B cell (primary cell): ENCODE results near the gene NOG. TPM values are rescaled to one million over a fixed set of nuclear protein-coding genes. Genes with fewer than 3 reads are reported as not detected.

ENCODE experiments used
- ATAC-seq: fragments of 200-7000 bp; cut with Tn5 transposase; one replicate; pipeline ENCODE4 v1.10.0; 2021; ENCODE audit warnings: low read depth, mild to moderate bottlenecking, moderate number of reproducible peaks, moderate library complexity
- CTCF ChIA-PET: fragments of 350-600 bp; sonication (Branson Sonifier 250); formaldehyde crosslinking; loops from one replicate; lab custom pipeline; 2021; ENCODE audit warnings: antibody characterized with exemption, inconsistent platforms; lab: Charles Lee
- POLR2A ChIA-PET: fragments of 350-600 bp; sonication (Branson Sonifier 250); formaldehyde crosslinking; loops from one replicate; lab custom pipeline; 2021; ENCODE audit warnings: antibody characterized with exemption; lab: Charles Lee
- DNase-seq: peaks from one replicate; pipeline ENCODE4 v3.0.0; 2013
- H2AFZ ChIP-seq: 2 replicates; pipeline ENCODE4 v1.6.1; 2012; ENCODE audit warnings: mild to moderate bottlenecking, low read depth, low read length; ENCODE audit not compliant: insufficient read depth, poor library complexity, severe bottlenecking
- H3K27ac ChIP-seq, 2 donors: 1 replicate in 1 of 2; 2 replicates in 1 of 2; pipeline ENCODE4 v1.5.1; 2012 to 2013; ENCODE audit warnings: low read length in 2 of 2, mild to moderate bottlenecking in 2 of 2, moderate library complexity in 1 of 2
- H3K27me3 ChIP-seq, 4 experiments: fragments of 200-600 bp in 1 of 4; sonication (generic) in 1 of 4; replicated peaks in 1 of 4; 1 replicate in 2 of 4; 2 replicates in 2 of 4; pipeline versions ENCODE4 v1.6.1 to v1.7.0; 2013 to 2016; ENCODE audit warnings: low read length in 3 of 4, mild to moderate bottlenecking in 2 of 4, mixed read lengths in 1 of 4, moderate library complexity in 1 of 4; ENCODE audit not compliant: insufficient read depth in 4 of 4, control insufficient read depth in 3 of 4; ENCODE audit errors: control extremely low read depth in 1 of 4
- H3K36me3 ChIP-seq, 2 experiments: replicated peaks in 1 of 2; 1 replicate in 1 of 2; 2 replicates in 1 of 2; pipeline versions ENCODE4 v1.6.1 to v1.7.1; 2013; ENCODE audit warnings: low read length in 1 of 2; ENCODE audit not compliant: insufficient read depth in 2 of 2, control insufficient read depth in 1 of 2; ENCODE audit errors: control extremely low read depth in 1 of 2, extremely low read depth in 1 of 2
- H3K4me1 ChIP-seq, 2 donors: fragments of 200-600 bp in 1 of 2; sonication (generic) in 1 of 2; 1 replicate in 1 of 2; 2 replicates in 1 of 2; pipeline versions ENCODE4 v1.5.1 to v1.6.1; 2013 to 2017; ENCODE audit warnings: low read length in 2 of 2; ENCODE audit not compliant: control insufficient read depth in 2 of 2, insufficient read depth in 2 of 2
- H3K4me2 ChIP-seq: replicated peaks from 2 replicates; pipeline ENCODE3; 2012; ENCODE audit warnings: mild to moderate bottlenecking, low read depth, low read length; ENCODE audit not compliant: poor library complexity, severe bottlenecking
- H3K4me3 ChIP-seq, 5 experiments: fragments of 200-600 bp in 1 of 5; sonication (generic) in 1 of 5; 1 replicate in 3 of 5; 2 replicates in 2 of 5; pipeline versions ENCODE4 v1.5.1 to v1.7.0; 2011 to 2016; ENCODE audit warnings: low read length in 4 of 5, mild to moderate bottlenecking in 4 of 5, low read depth in 2 of 5, control low read depth in 1 of 5, moderate library complexity in 1 of 5; ENCODE audit not compliant: insufficient read depth in 1 of 5; ENCODE audit errors: control extremely low read depth in 1 of 5, extremely low read depth in 1 of 5
- H3K79me2 ChIP-seq: fragments of 200-600 bp; sonication (generic); one replicate; pipeline ENCODE4 v1.6.0; 2016; ENCODE audit warnings: low read length; ENCODE audit not compliant: control insufficient read depth, insufficient read depth
- H3K9ac ChIP-seq: fragments of 200-600 bp; sonication (generic); 2 replicates; pipeline ENCODE4 v1.6.1; 2017; ENCODE audit warnings: mild to moderate bottlenecking, low read length, moderate library complexity
- H3K9me3 ChIP-seq, 3 donors: one replicate each; pipeline versions ENCODE4 v1.6.1 to v1.7.1; 2013; ENCODE audit warnings: low read length in 2 of 3; ENCODE audit not compliant: control insufficient read depth in 2 of 3, insufficient read depth in 1 of 3; ENCODE audit errors: control extremely low read depth in 1 of 3
- H4K20me1 ChIP-seq: 2 replicates; pipeline ENCODE4 v1.6.0; 2012; ENCODE audit warnings: mild to moderate bottlenecking, low read length; ENCODE audit not compliant: insufficient read depth, control insufficient read depth, poor library complexity, severe bottlenecking
- H3K27ac Mint-ChIP-seq: one replicate; pipeline ENCODE4 v1.8.0; 2021; ENCODE audit warnings: mixed read lengths
- H3K27me3 Mint-ChIP-seq: one replicate; pipeline ENCODE4 v1.8.0; 2021; ENCODE audit warnings: mixed read lengths
- H3K4me1 Mint-ChIP-seq: one replicate; pipeline ENCODE4 v1.8.0; 2021; ENCODE audit warnings: mixed read lengths
- H3K4me3 Mint-ChIP-seq: one replicate; pipeline ENCODE4 v1.8.0; 2021; ENCODE audit warnings: mixed read lengths
- H3K9me3 Mint-ChIP-seq: one replicate; pipeline ENCODE4 v1.8.0; 2022; ENCODE audit warnings: mixed read lengths; ENCODE audit not compliant: insufficient read depth
- EZH2 ChIP-seq: IDR thresholded peaks from 2 replicates; pipeline ENCODE4 v1.6.1; 2012; ENCODE audit warnings: borderline replicate concordance, low read depth, mild to moderate bottlenecking, moderate library complexity, low read length; ENCODE audit not compliant: insufficient read depth, poor library complexity, severe bottlenecking
- WGBS: methylation state at CpG from one replicate; pipeline ENCODE4 v1.1.5; 2013; ENCODE audit warnings: missing lambda C conversion rate; ENCODE audit not compliant: insufficient coverage; 5-methylcytosine and 5-hydroxymethylcytosine counted together
- intact Hi-C: fragments of 100-400 bp; cut with micrococcal nuclease; formaldehyde crosslinking; loops from one replicate; pipeline ENCODE4 v1.10.0; 2022
- polyA plus RNA-seq: library from polyadenylated mRNA; depleted of rRNA; stranded (reverse); fragments of >200 nt; gene quantifications from 2 replicates; pipeline ENCODE4 v1.2.3, GENCODE V29; 2012
- total RNA-seq, 2 donors: library from RNA; stranded (reverse); fragments of 120-200 nt in 1 of 2; gene quantifications; 1 replicate in 1 of 2; 2 replicates in 1 of 2; pipeline versions ENCODE4 v1.2.3 to v1.2.4, GENCODE V29; 2013 to 2022
- TF ChIP-seq, protein P1 (sequence below): fragments of 200-600 bp; IDR thresholded peaks from one replicate; pipeline ENCODE4 v1.8.0; 2022; ENCODE audit warnings: antibody characterized with exemption, mild to moderate bottlenecking

Gene NOG
- total and polyA plus RNA-seq, 2 donors (not counting 1 experiment from before 2014, with no cell fraction given) = not detected

GRCh38 chr17:56638591-56639051 lies 45.1 kb downstream of the NOG start:
- Mint-ChIP-seq H3K9me3 (no peaks in the 10 kb centered on the region), H3K4me1 (no peaks in the 10 kb centered on the region), H3K27me3 (peaks cover 7% of the 10 kb centered on the region), H3K27ac (no peak overlapping the region), H3K4me3 (no peak overlapping the region)
- intact Hi-C loops = no loop called here
- no peaks in the 10 kb centered on the region for H3K9me3 ChIP-seq
- H3K79me2 ChIP-seq = no peaks in the 10 kb centered on the region
- TF ChIP-seq EZH2 = no peak
- TF ChIP-seq, protein P1, sequence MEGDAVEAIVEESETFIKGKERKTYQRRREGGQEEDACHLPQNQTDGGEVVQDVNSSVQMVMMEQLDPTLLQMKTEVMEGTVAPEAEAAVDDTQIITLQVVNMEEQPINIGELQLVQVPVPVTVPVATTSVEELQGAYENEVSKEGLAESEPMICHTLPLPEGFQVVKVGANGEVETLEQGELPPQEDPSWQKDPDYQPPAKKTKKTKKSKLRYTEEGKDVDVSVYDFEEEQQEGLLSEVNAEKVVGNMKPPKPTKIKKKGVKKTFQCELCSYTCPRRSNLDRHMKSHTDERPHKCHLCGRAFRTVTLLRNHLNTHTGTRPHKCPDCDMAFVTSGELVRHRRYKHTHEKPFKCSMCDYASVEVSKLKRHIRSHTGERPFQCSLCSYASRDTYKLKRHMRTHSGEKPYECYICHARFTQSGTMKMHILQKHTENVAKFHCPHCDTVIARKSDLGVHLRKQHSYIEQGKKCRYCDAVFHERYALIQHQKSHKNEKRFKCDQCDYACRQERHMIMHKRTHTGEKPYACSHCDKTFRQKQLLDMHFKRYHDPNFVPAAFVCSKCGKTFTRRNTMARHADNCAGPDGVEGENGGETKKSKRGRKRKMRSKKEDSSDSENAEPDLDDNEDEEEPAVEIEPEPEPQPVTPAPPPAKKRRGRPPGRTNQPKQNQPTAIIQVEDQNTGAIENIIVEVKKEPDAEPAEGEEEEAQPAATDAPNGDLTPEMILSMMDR = no peak
- H3K4me3 ChIP-seq = no peak overlapping the region
- no peak overlapping the region for H2AFZ ChIP-seq
- H4K20me1 ChIP-seq = no peaks in the 10 kb centered on the region
- no peaks in the 10 kb centered on the region for H3K36me3 ChIP-seq
- H3K4me1 ChIP-seq = no peaks in the 10 kb centered on the region
- ChIA-PET CTCF (interaction anchor here (0.7 kb wide), 1 partner anchor 142 kb away, joined by 3 read pairs; no protein-coding TSS in a partner anchor), POLR2A (no interaction called here)
- ATAC-seq (no peak), DNase-seq (no peak)
- no peak overlapping the region for H3K4me2 ChIP-seq
- H3K9ac ChIP-seq = no peak overlapping the region
- peaks cover 0 to 5% (median 0%) of the 10 kb centered on the region in 4 experiments for H3K27me3 ChIP-seq
- no peak overlapping the region for H3K27ac ChIP-seq
- 98% methylated on average over 11 of the region's 11 CpGs for WGBS

DNA sequence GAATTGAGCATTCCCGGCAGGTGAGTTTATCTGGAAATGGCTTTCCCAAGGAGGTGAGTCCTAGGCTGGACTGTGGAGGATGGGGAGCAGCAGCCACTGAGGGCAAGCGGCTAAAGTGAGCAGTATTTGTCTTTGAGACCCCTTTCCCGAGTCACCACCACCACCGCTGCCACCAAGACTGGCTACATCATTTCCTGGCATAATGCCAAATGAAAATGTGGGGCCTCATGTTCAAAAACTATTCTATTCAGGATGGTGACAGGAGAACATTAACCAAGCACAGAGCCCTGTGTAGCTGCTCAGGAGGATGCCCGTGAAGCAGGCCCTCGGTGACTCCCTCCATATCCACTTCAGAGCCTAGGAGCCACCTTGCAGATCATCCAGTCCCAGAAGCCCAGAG lies 46.0 kb downstream of the NOG start:
- ChIA-PET POLR2A (no interaction called here), CTCF (no interaction called here)
- H3K27ac ChIP-seq = no peak overlapping the region

More for the DNA sequence above, 46.0 kb downstream of the NOG start:
- Histone ChIP-seq H3K4me2 (no peak overlapping the region), H4K20me1 (no peaks in the 10 kb centered on the region), H3K9me3 (no peaks in the 10 kb centered on the region), H3K4me3 (no peak overlapping the region), H2AFZ (no peak overlapping the region), H3K9ac (no peak overlapping the region), H3K4me1 (no peaks in the 10 kb centered on the region), H3K27me3 (peaks cover 0 to 5% (median 0%) of the 10 kb centered on the region in 4 experiments), H3K79me2 (no peaks in the 10 kb centered on the region), H3K36me3 (no peaks in the 10 kb centered on the region)
- intact Hi-C loops = no loop called here
- no peak overlapping the region for H3K4me3 Mint-ChIP-seq
- no peak for TF ChIP-seq EZH2
- TF ChIP-seq, protein P1 = no peak
- ATAC-seq = no peak
- no peak overlapping the region for H3K27ac Mint-ChIP-seq
- DNase-seq = no peak
- H3K27me3 Mint-ChIP-seq = peaks cover 11% of the 10 kb centered on the region
- no peaks in the 10 kb centered on the region for H3K9me3 Mint-ChIP-seq
- H3K4me1 Mint-ChIP-seq = no peaks in the 10 kb centered on the region
- WGBS = 69% methylated on average over 3 of the region's 6 CpGs
